Fibroblast of villous mesenchyme (primary cell): ENCODE measurements around the gene HOMER2. TPM values are rescaled to one million over a fixed set of nuclear protein-coding genes. Genes with fewer than 3 reads are reported as not detected.
"Not testable (repeated sequence)": the region's sequence is repeated elsewhere in the genome, so short reads cannot be mapped to it uniquely, and the experiment has no call there.

Experiments used
- DNase-seq: peaks from one replicate; pipeline ENCODE4 v3.0.0-alpha.2; 2010; ENCODE audit warnings: low read depth
- H3K4me3 ChIP-seq: 2 replicates; pipeline ENCODE4 v1.5.1; 2011; ENCODE audit warnings: low read depth, mild to moderate bottlenecking, low read length
- total RNA-seq: library from RNA; depleted of rRNA; stranded (reverse); fragments of >200 nt; gene quantifications from 2 replicates; pipeline ENCODE4 v1.2.3, GENCODE V29; 2012
- TF ChIP-seq, protein P1 (sequence below): IDR thresholded peaks from 2 replicates; pipeline ENCODE4 v1.5.1; 2012; ENCODE audit warnings: low read depth, mild to moderate bottlenecking, low read length; ENCODE audit not compliant: insufficient read depth

HOMER2 gene
- total RNA-seq, 1 donor, result 1.3 TPM

DNA sequence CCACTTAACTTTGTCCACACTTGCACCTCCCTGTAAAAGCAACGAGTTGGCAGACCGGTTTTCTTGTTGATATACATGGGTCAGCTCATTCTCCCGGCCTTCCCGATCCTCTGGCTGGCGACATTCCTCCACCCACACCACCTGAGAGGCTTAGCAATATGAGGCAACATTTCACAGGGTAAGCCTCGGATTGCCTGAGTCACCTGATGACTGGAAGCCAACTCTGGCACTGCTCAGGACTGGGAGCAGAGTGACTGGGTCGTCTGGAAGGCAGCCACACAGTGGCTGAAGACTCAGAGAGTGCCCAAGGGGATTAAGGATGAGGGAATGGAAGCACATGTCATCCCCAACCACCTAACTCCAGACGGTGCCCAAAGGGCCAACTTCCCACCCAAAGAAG is 9.8 kb downstream of the HOMER2 start:
- no peak overlapping the region for H3K4me3 ChIP-seq
- TF ChIP-seq, protein P1, sequence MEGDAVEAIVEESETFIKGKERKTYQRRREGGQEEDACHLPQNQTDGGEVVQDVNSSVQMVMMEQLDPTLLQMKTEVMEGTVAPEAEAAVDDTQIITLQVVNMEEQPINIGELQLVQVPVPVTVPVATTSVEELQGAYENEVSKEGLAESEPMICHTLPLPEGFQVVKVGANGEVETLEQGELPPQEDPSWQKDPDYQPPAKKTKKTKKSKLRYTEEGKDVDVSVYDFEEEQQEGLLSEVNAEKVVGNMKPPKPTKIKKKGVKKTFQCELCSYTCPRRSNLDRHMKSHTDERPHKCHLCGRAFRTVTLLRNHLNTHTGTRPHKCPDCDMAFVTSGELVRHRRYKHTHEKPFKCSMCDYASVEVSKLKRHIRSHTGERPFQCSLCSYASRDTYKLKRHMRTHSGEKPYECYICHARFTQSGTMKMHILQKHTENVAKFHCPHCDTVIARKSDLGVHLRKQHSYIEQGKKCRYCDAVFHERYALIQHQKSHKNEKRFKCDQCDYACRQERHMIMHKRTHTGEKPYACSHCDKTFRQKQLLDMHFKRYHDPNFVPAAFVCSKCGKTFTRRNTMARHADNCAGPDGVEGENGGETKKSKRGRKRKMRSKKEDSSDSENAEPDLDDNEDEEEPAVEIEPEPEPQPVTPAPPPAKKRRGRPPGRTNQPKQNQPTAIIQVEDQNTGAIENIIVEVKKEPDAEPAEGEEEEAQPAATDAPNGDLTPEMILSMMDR, result no peak
- DNase-seq, result no peak

- H3K4me3 ChIP-seq, DNase-seq: not testable (repeated sequence)
Measured at GRCh38 chr15:82939678-82940077, 12.8 kb downstream of the HOMER2 start.

GRCh38 chr15:82937712-82938058 is 14.8 kb downstream of the HOMER2 start:
- DNase-seq, result no peak
- no peak overlapping the region for H3K4me3 ChIP-seq
- TF ChIP-seq, protein P1, result no peak

DNA sequence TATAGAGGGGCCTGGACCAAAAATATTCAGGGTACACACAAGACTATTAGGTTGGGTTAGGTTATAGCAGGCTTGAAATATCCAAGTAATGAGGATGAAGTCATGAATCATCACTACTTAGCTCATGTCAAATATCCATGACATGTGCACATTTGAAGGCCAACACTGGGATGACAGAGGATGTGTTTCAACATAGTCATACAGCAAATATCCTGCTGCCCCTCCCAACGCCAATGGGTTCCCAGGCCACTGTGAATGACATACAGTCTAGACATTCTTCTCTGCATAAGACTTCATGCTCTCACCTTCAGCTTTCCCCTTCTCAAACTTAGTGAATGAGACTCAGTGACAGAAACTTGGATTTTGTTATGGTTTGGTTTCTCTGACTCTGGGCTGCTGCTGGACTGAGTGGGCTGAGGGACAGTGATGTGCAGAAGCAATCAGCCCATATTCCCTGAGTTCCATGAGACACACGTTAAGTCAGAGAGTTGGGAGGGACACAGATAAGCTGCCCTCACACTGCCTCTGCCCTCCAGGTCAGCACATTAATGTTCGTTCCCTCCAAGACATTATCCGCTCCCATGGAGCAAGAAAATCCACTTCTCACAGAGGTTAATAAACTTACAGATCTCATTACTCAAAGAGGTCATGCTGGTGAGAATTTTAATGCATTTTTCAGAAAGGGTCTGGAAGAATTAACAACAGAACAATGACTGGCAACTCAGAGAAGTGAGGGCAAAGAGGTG is 15.4 kb downstream of the HOMER2 start:
- no peak for DNase-seq
- no peak overlapping the region for H3K4me3 ChIP-seq
- TF ChIP-seq, protein P1, result no peak

DNA sequence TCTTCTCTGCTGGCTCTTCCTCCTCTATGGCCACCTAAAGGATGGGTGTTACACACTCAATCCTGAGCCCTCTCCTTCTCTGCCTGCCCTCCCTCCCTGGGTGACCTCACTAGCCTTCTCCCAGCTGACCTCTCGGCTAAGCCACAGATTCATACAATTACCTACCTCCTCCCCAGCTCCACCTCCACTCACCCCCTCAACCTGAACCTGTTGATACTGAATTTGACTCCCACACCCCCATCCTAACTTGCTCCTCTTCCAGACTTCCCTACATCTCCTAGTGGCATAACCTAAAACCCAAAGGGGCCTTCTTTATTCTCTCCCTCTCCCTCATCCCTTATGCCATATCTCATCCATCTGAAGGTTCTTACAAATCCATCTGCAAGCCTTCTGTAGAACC is 17.1 kb downstream of the HOMER2 start:
- no peak overlapping the region for H3K4me3 ChIP-seq
- TF ChIP-seq, protein P1, result no peak
- no peak for DNase-seq

DNA sequence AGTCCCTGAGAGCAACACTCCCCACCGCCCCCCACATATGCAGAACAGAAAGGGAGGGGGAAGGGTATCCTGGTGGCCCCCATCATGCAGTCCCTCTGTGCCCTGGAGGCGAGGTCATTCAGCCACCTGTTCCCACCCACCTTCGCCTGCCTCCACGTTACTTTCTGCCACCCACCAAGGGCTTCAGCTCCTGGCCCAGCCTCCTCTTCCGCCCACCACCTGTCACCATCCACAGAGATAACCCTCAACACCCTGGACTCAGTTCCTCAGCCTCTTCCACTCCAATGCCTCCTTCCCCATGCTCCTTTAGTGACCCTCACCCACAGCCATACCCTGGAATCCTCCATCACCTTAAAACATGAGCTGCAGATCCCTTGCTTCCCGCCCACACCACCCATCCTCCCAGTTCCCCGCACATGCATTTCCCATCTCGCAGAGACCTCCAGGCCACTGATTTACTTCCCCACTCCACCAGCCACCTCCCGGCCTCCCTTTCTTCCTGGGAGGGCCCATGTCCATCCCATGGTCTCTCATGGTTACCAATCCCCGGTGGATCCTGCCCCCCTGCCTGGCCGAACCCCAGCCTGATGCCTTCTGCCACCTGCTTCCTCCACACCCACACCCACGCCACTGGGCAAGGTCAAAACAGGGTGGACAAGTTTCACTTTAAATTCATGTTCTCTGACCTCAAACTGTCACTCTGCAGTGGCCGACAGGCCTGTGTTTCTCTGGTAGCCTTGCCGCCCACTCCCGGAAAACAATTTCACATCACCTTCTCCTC is 18.2 kb downstream of the HOMER2 start:
- no peak for DNase-seq
- no peak overlapping the region for H3K4me3 ChIP-seq
- TF ChIP-seq, protein P1, result no peak

DNA sequence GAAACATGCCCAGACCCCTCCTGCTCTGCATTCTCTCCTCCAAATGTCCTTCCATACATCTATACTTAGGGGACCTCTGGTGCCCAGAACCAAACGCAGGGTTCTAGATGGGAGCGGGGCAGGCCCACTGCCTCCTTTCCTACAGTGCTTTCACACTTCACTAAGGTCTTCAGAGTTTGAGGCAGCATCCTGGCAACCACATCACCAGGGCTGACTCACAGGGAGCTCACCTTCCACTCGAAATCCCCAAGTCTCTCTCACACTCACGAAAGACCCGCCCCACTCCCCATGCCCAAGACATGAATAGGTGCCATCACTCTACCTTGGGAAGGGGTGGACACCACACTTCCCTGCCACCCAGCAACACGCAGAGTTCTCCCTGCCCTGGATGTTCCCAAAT is 18.9 kb downstream of the HOMER2 start:
- TF ChIP-seq, protein P1, result no peak
- DNase-seq, result no peak
- H3K4me3 ChIP-seq, result no peak overlapping the region
